Measurements from ENCODE around the gene SPINK8.

- TF ChIP-seq CTCF (IDR thresholded peaks at IDR 0.05) (no peak), EP300 (IDR thresholded peaks at IDR 0.05) (no peak), POLR2A (IDR thresholded peaks at IDR 0.05) (no peak), POLR2AphosphoS5 (IDR thresholded peaks at IDR 0.05) (no peak)
These were observed 58.0 kb downstream of the SPINK8 start for GRCh38 chr3:48275287-48276027.

Measured in suprapubic skin (tissue), 4 donors.